Glutamatergic neuron (in vitro differentiated cells): ENCODE results near the gene GPR132. TPM values are rescaled to one million over a fixed set of nuclear protein-coding genes. Genes with fewer than 3 reads are reported as not detected.

Source experiments
- DNase-seq: peaks from one replicate; pipeline ENCODE4 v3.0.0; 2022
- H3K27ac Mint-ChIP-seq: one replicate; pipeline ENCODE4 v1.8.0; 2020; ENCODE audit warnings: mild to moderate bottlenecking, mixed read lengths, inconsistent platforms; ENCODE audit not compliant: unreplicated experiment
- H3K27me3 Mint-ChIP-seq: one replicate; pipeline ENCODE4 v1.8.0; 2020; ENCODE audit warnings: mild to moderate bottlenecking, moderate library complexity, mixed read lengths, inconsistent platforms; ENCODE audit not compliant: unreplicated experiment
- H3K36me3 Mint-ChIP-seq: one replicate; pipeline ENCODE4 v1.8.0; 2020; ENCODE audit warnings: mild to moderate bottlenecking, mixed read lengths, inconsistent platforms; ENCODE audit not compliant: unreplicated experiment
- H3K4me1 Mint-ChIP-seq: one replicate; pipeline ENCODE4 v1.8.0; 2020; ENCODE audit warnings: mild to moderate bottlenecking, low read depth, mixed read lengths, inconsistent platforms; ENCODE audit not compliant: unreplicated experiment
- H3K4me3 Mint-ChIP-seq: one replicate; pipeline ENCODE4 v1.8.0; 2020; ENCODE audit warnings: mild to moderate bottlenecking, mixed read lengths, inconsistent platforms; ENCODE audit not compliant: unreplicated experiment
- H3K9me3 Mint-ChIP-seq: one replicate; pipeline ENCODE4 v1.8.0; 2020; ENCODE audit warnings: mild to moderate bottlenecking, moderate library complexity, mixed read lengths, inconsistent platforms; ENCODE audit not compliant: unreplicated experiment
- CTCF ChIP-seq: fragments of 200-600 bp; sonication (generic); IDR thresholded peaks from one replicate; pipeline ENCODE4 v1.5.0; 2021; ENCODE audit not compliant: partially characterized antibody, unreplicated experiment
- total RNA-seq: library from RNA; stranded (reverse); fragmentation: NEBNext Ultra II Directional; extraction: Animal tissue kit (Norgen Biotek cat#: 25700); gene quantifications from one replicate; pipeline ENCODE4 v1.2.1, GENCODE V29; 2021; ENCODE audit not compliant: unreplicated experiment

The GPR132 gene
- total RNA-seq, 1 donor from 2014 or later = not detected

GRCh38 chr14:105014032-105014431 lies 51.2 kb downstream of the GPR132 start:
- DNase-seq = no peak
- Mint-ChIP-seq H3K4me3 (peak overlapping the region; percentile 51), H3K27ac (peak overlapping the region; percentile 86), H3K27me3 (peaks cover 7% of the 10 kb centered on the region), H3K9me3 (peaks cover 13% of the 10 kb centered on the region), H3K36me3 (no peaks in the 10 kb centered on the region), H3K4me1 (peaks cover 65% of the 10 kb centered on the region)
- no peak for TF ChIP-seq CTCF

GRCh38 chr14:105013150-105013785 lies 52.0 kb downstream of the GPR132 start:
- DNase-seq = peak; percentile 65
- Mint-ChIP-seq H3K27ac (peak overlapping the region; percentile 86), H3K36me3 (no peaks in the 10 kb centered on the region), H3K9me3 (peaks cover 13% of the 10 kb centered on the region), H3K4me1 (peaks cover 63% of the 10 kb centered on the region), H3K4me3 (peak overlapping the region; percentile 71), H3K27me3 (peaks cover 7% of the 10 kb centered on the region)
- no peak for TF ChIP-seq CTCF

- peak overlapping the region; percentile 86 for H3K27ac Mint-ChIP-seq
- no peak for TF ChIP-seq CTCF
- H3K4me1 Mint-ChIP-seq = peaks cover 62% of the 10 kb centered on the region
- H3K4me3 Mint-ChIP-seq = peak overlapping the region; percentile 69
- H3K36me3 Mint-ChIP-seq = no peaks in the 10 kb centered on the region
- DNase-seq = no peak
- H3K27me3 Mint-ChIP-seq = peaks cover 7% of the 10 kb centered on the region
- H3K9me3 Mint-ChIP-seq = peaks cover 13% of the 10 kb centered on the region
Measured at GRCh38 chr14:105012171-105012985, 52.9 kb downstream of the GPR132 start.

- H3K36me3 Mint-ChIP-seq = no peaks in the 10 kb centered on the region
- H3K27ac Mint-ChIP-seq = peak overlapping the region; percentile 86
- H3K4me1 Mint-ChIP-seq = peaks cover 59% of the 10 kb centered on the region
- H3K27me3 Mint-ChIP-seq = peaks cover 8% of the 10 kb centered on the region
- no peak for TF ChIP-seq CTCF
- H3K9me3 Mint-ChIP-seq = peaks cover 12% of the 10 kb centered on the region
- H3K4me3 Mint-ChIP-seq = peak overlapping the region; percentile 69
- no peak for DNase-seq
Measured at GRCh38 chr14:105011312-105011990, 53.8 kb downstream of the GPR132 start.
